HG02981 (cell line): ENCODE results near the gene KANSL1.

Experiments
- ATAC-seq: cut with Tn5 transposase; IDR thresholded peaks from one replicate; pipeline ENCODE4 v1.9.1; 2021; ENCODE audit warnings: mild to moderate bottlenecking, moderate library complexity; ENCODE audit not compliant: unreplicated experiment

KANSL1 gene

GRCh38 chr17:46044286-46044928 is 148.8 kb downstream of the KANSL1 start:
- no peak for ATAC-seq

- no peak for ATAC-seq
Observed at GRCh38 chr17:46043606-46044005, 149.6 kb downstream of the KANSL1 start.

GRCh38 chr17:46042925-46043324 is 150.3 kb downstream of the KANSL1 start:
- no peak for ATAC-seq

GRCh38 chr17:46042246-46042645 is 151.0 kb downstream of the KANSL1 start:
- no peak for ATAC-seq

GRCh38 chr17:46039592-46040186 is 153.5 kb downstream of the KANSL1 start:
- no peak for ATAC-seq

- no peak for ATAC-seq
Observed at GRCh38 chr17:46038937-46039336, 154.3 kb downstream of the KANSL1 start.

GRCh38 chr17:46038414-46038813 is 154.8 kb downstream of the KANSL1 start:
- no peak for ATAC-seq

- ATAC-seq, result no peak
Observed at GRCh38 chr17:46037722-46038255, 155.4 kb downstream of the KANSL1 start.

GRCh38 chr17:46036491-46036890 is 156.7 kb downstream of the KANSL1 start:
- ATAC-seq, result no peak

GRCh38 chr17:46035112-46035818 is 158.0 kb downstream of the KANSL1 start:
- ATAC-seq, result no peak

GRCh38 chr17:46033392-46033791 is 159.8 kb downstream of the KANSL1 start:
- ATAC-seq, result no peak

- no peak for ATAC-seq
Observed at GRCh38 chr17:46032909-46033308, 160.3 kb downstream of the KANSL1 start.

- no peak for ATAC-seq
Observed at GRCh38 chr17:46031920-46032319, 161.3 kb downstream of the KANSL1 start.

GRCh38 chr17:46031440-46031839 is 161.8 kb downstream of the KANSL1 start:
- ATAC-seq, result no peak

GRCh38 chr17:46030752-46031151 is 162.5 kb downstream of the KANSL1 start:
- ATAC-seq, result no peak

- no peak for ATAC-seq
Observed at GRCh38 chr17:46029627-46030026, 163.6 kb downstream of the KANSL1 start.

- ATAC-seq, result no peak
Observed at GRCh38 chr17:46028981-46029565, 164.2 kb downstream of the KANSL1 start.

- ATAC-seq, result no peak
Observed at GRCh38 chr17:46028374-46028773, 164.9 kb downstream of the KANSL1 start.

- no peak for ATAC-seq
Observed at GRCh38 chr17:46027976-46028325, 165.3 kb downstream of the KANSL1 start.

- no peak for ATAC-seq
Observed at GRCh38 chr17:46027048-46027975, 165.9 kb downstream of the KANSL1 start.
